CD4-positive, CD25-positive, alpha-beta regulatory T cell (primary cell): ENCODE results near the gene SLC40A1. TPM values are rescaled to one million over a fixed set of nuclear protein-coding genes. Genes with fewer than 3 reads are reported as not detected.
"Not testable (repeated sequence)": the region's sequence is repeated elsewhere in the genome, so short reads cannot be mapped to it uniquely, and the experiment has no call there.

ENCODE experiments used
- ATAC-seq, 2 donors: fragments of 150-1000 bp; cut with Tn5 transposase; one replicate each; pipeline ENCODE4 v1.10.0; 2021; ENCODE audit warnings: low read depth in 2 of 2, moderate number of reproducible peaks in 2 of 2, moderate library complexity in 1 of 2
- DNase-seq, 3 donors: peaks; one replicate each; pipeline versions ENCODE4 v3.0.0 to v3.0.0-alpha.2; 2012 to 2022; ENCODE audit warnings: mixed read lengths in 1 of 3
- H3K27ac ChIP-seq: one replicate; pipeline ENCODE4 v1.7.0; 2013; ENCODE audit warnings: mild to moderate bottlenecking, low read length; ENCODE audit not compliant: insufficient read depth, poor library complexity, severe bottlenecking
- H3K27me3 ChIP-seq: one replicate; pipeline ENCODE4 v1.7.0; 2013; ENCODE audit warnings: low read length; ENCODE audit not compliant: control insufficient read depth, insufficient read depth
- H3K36me3 ChIP-seq: one replicate; pipeline ENCODE4 v1.7.0; 2013; ENCODE audit warnings: mild to moderate bottlenecking, low read length, moderate library complexity; ENCODE audit not compliant: control insufficient read depth, insufficient read depth
- H3K4me1 ChIP-seq: 2 replicates; pipeline ENCODE4 v1.7.0; 2013; ENCODE audit warnings: mild to moderate bottlenecking, low read length; ENCODE audit not compliant: insufficient read depth, control insufficient read depth, poor library complexity, severe bottlenecking
- H3K4me3 ChIP-seq: one replicate; pipeline ENCODE4 v1.7.0; 2013; ENCODE audit warnings: low read depth, mild to moderate bottlenecking, low read length, moderate library complexity
- H3K9me3 ChIP-seq, 2 experiments: 1 replicate in 1 of 2; 2 replicates in 1 of 2; pipeline ENCODE4 v1.7.0; 2013; ENCODE audit warnings: low read length in 2 of 2, mild to moderate bottlenecking in 1 of 2, moderate library complexity in 1 of 2; ENCODE audit not compliant: control insufficient read depth in 2 of 2
- H3K27ac Mint-ChIP-seq, 3 donors: one replicate each; pipeline ENCODE4 v1.8.0; 2020 to 2022; ENCODE audit warnings: mild to moderate bottlenecking in 3 of 3, mixed read lengths in 3 of 3, moderate library complexity in 2 of 3
- H3K27me3 Mint-ChIP-seq: one replicate; pipeline ENCODE4 v1.8.0; 2022; ENCODE audit warnings: mild to moderate bottlenecking, mixed read lengths
- H3K36me3 Mint-ChIP-seq: one replicate; pipeline ENCODE4 v1.8.0; 2020; ENCODE audit warnings: mixed read lengths
- H3K4me1 Mint-ChIP-seq, 4 donors: one replicate each; pipeline ENCODE4 v1.8.0; 2020 to 2022; ENCODE audit warnings: mixed read lengths in 4 of 4, mild to moderate bottlenecking in 1 of 4
- H3K4me3 Mint-ChIP-seq, 4 donors: one replicate each; pipeline ENCODE4 v1.8.0; 2020 to 2022; ENCODE audit warnings: mild to moderate bottlenecking in 4 of 4, mixed read lengths in 4 of 4, moderate library complexity in 3 of 4
- H3K9me3 Mint-ChIP-seq, 7 donors: one replicate each; pipeline ENCODE4 v1.8.0; 2020 to 2022; ENCODE audit warnings: mixed read lengths in 7 of 7, mild to moderate bottlenecking in 3 of 7, moderate library complexity in 2 of 7
- polyA plus RNA-seq, 4 donors: library from polyadenylated mRNA; unstranded; fragments of 300-500 nt; fragmentation: Illumina TruSeq; gene quantifications; one replicate each; pipeline ENCODE4 v1.2.3, GENCODE V29; 2021
- total RNA-seq: library from RNA; stranded (reverse); gene quantifications from one replicate; pipeline ENCODE4 v1.2.3, GENCODE V29; 2022

Gene SLC40A1
- total and polyA plus RNA-seq, 5 donors from 2014 or later: 5.6 to 25.3 (median 13.0) TPM

DNA sequence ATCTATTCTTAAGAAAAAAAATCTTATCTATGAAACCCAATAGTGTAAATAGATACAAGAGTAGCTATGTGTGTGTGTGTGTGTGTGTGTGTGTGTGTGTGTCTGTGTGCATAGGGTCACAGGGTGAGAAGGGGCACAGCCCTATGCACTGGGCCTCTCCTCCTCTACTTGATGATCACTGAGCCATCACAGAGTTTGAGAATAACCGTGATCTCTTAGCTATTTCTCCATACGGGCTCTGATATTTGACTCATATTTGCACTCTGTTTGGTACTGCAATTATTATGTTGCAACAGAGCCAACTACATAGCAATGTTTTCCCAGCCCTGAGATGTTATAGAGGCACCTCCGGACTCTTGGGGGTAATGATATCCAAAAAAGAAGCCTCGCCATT, 28.8 kb upstream of the SLC40A1 start:
- H3K27ac ChIP-seq: no peak overlapping the region
- no peak overlapping the region for H3K4me3 ChIP-seq
- H3K9me3 Mint-ChIP-seq: no peaks in the 10 kb centered on the region
- H3K4me1 Mint-ChIP-seq: no peaks in the 10 kb centered on the region
- no peak overlapping the region for H3K27ac Mint-ChIP-seq
- peaks cover 5% of the 10 kb centered on the region for H3K27me3 Mint-ChIP-seq
- peaks cover 3% of the 10 kb centered on the region for H3K27me3 ChIP-seq
- H3K9me3 ChIP-seq: no peaks in the 10 kb centered on the region
- no peaks in the 10 kb centered on the region for H3K4me1 ChIP-seq
- H3K4me3 Mint-ChIP-seq: no peak overlapping the region
- DNase-seq: no peak
- H3K36me3 ChIP-seq: no peaks in the 10 kb centered on the region
- no peaks in the 10 kb centered on the region for H3K36me3 Mint-ChIP-seq
- no peak for ATAC-seq

DNA sequence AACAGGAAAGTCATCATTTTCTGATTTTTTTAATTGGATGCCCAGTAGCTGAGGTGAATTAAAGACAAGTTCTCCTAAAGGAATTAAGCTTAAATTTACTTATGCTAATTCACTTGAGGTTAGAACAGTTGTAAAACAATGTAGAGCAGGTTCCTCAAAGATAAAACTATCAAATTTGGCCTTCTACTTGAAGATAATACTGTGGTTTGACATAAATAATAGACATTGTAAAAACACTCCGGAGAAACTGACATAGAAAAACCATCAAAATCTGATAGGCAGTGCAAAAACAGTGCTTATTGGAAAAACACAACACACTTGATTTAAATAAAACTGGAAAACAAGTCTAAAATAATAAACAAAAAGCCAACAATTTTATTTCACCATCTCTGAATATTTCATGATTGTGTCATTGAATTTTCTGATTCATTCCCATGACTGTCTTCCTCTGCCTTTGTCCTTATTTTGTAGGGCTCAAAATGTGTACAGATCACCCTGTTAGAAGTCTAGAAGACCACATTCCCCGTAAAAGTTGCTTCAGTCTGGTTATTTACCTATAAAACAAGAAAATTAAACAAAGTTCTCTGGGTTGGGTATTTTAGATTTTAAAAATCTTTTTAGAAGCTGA, 28.3 kb upstream of the SLC40A1 start:
- H3K27me3 ChIP-seq: peaks cover 3% of the 10 kb centered on the region
- H3K36me3 ChIP-seq: no peaks in the 10 kb centered on the region
- no peak overlapping the region for H3K27ac ChIP-seq
- H3K27me3 Mint-ChIP-seq: peaks cover 5% of the 10 kb centered on the region
- H3K4me3 ChIP-seq: no peak overlapping the region
- H3K36me3 Mint-ChIP-seq: no peaks in the 10 kb centered on the region
- H3K9me3 ChIP-seq: no peaks in the 10 kb centered on the region
- no peak overlapping the region for H3K27ac Mint-ChIP-seq
- no peaks in the 10 kb centered on the region for H3K4me1 ChIP-seq
- ATAC-seq: no peak
- no peak overlapping the region for H3K4me3 Mint-ChIP-seq
- no peaks in the 10 kb centered on the region for H3K9me3 Mint-ChIP-seq
- DNase-seq: no peak
- no peaks in the 10 kb centered on the region for H3K4me1 Mint-ChIP-seq

- DNase-seq: no peak
- Histone ChIP-seq H3K9me3 (no peaks in the 10 kb centered on the region), H3K36me3 (no peaks in the 10 kb centered on the region), H3K4me1 (no peaks in the 10 kb centered on the region), H3K27ac (no peak overlapping the region), H3K4me3 (no peak overlapping the region), H3K27me3 (peaks cover 2% of the 10 kb centered on the region)
- Mint-ChIP-seq H3K9me3 (no peaks in the 10 kb centered on the region), H3K4me1 (no peaks in the 10 kb centered on the region), H3K4me3 (no peak overlapping the region), H3K27ac (no peak overlapping the region), H3K27me3 (peaks cover 5% of the 10 kb centered on the region), H3K36me3 (no peaks in the 10 kb centered on the region)
- ATAC-seq: no peak
Measured at GRCh38 chr2:189608170-189608569, 27.6 kb upstream of the SLC40A1 start.

DNA sequence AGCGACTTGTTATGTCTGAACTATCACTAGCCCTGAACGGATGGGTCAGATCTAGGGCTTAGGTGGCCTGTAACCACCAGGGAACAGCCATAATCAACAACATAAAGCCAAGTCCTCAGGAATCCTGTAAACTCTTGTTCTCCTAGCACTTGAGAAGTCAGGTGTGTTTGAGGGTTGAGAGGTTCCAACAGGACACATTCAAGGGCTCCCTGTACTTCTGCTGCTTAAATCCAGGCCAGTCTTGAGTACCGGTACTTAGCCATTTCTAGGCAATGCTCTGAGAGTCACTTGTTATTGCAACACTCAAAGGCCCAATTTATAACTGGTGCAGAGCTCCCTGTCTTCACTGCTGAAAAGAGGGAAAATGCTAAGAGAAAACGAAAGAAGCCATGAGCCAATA, 21.6 kb upstream of the SLC40A1 start:
- Mint-ChIP-seq H3K27ac (no peak overlapping the region), H3K4me1 (peaks cover 0 to 2% (median 0%) of the 10 kb centered on the region in 4 donors), H3K27me3 (no peaks in the 10 kb centered on the region), H3K36me3 (no peaks in the 10 kb centered on the region), H3K4me3 (no peak overlapping the region), H3K9me3 (peaks cover 0 to 3% (median 0%) of the 10 kb centered on the region in 7 donors)
- no peaks in the 10 kb centered on the region for H3K4me1 ChIP-seq
- H3K4me3 ChIP-seq: no peak overlapping the region
- DNase-seq (no peak), ATAC-seq (no peak)
- no peaks in the 10 kb centered on the region for H3K36me3 ChIP-seq
- H3K27ac ChIP-seq: no peak overlapping the region
- no peaks in the 10 kb centered on the region for H3K27me3 ChIP-seq
- H3K9me3 ChIP-seq: no peaks in the 10 kb centered on the region

GRCh38 chr2:189601652-189602051, 21.1 kb upstream of the SLC40A1 start:
- ATAC-seq, H3K9me3 Mint-ChIP-seq, H3K27ac ChIP-seq, H3K4me1 Mint-ChIP-seq, H3K4me3 ChIP-seq, H3K4me3 Mint-ChIP-seq, H3K4me1 ChIP-seq, H3K9me3 ChIP-seq, H3K27me3 ChIP-seq, H3K27ac Mint-ChIP-seq, H3K36me3 ChIP-seq, DNase-seq, H3K27me3 Mint-ChIP-seq, H3K36me3 Mint-ChIP-seq: not testable (repeated sequence)

- no peaks in the 10 kb centered on the region for H3K36me3 Mint-ChIP-seq
- ATAC-seq: peak in 1 of 2 donors; percentile 46
- DNase-seq: no peak
Measured at GRCh38 chr2:189601043-189601442, 20.5 kb upstream of the SLC40A1 start.

GRCh38 chr2:189599245-189599644, 18.7 kb upstream of the SLC40A1 start:
- H3K27me3 Mint-ChIP-seq: no peaks in the 10 kb centered on the region
- DNase-seq (no peak), ATAC-seq (no peak)
- Histone ChIP-seq H3K27ac (no peak overlapping the region), H3K36me3 (no peaks in the 10 kb centered on the region), H3K4me1 (no peaks in the 10 kb centered on the region), H3K27me3 (no peaks in the 10 kb centered on the region), H3K9me3 (no peaks in the 10 kb centered on the region), H3K4me3 (no peak overlapping the region)
- no peak overlapping the region for H3K4me3 Mint-ChIP-seq
- peaks cover 0 to 9% (median 2%) of the 10 kb centered on the region in 4 donors for H3K4me1 Mint-ChIP-seq
- no peak overlapping the region for H3K27ac Mint-ChIP-seq
- no peaks in the 10 kb centered on the region for H3K36me3 Mint-ChIP-seq
- peaks cover 0 to 3% (median 0%) of the 10 kb centered on the region in 7 donors for H3K9me3 Mint-ChIP-seq

More at GRCh38 chr2:189601043-189601442, 20.5 kb upstream of the SLC40A1 start:
- no peaks in the 10 kb centered on the region for H3K4me1 ChIP-seq
- Mint-ChIP-seq H3K4me1 (peaks cover 0 to 3% (median 0%) of the 10 kb centered on the region in 4 donors), H3K27ac (no peak overlapping the region), H3K4me3 (no peak overlapping the region), H3K27me3 (no peaks in the 10 kb centered on the region), H3K9me3 (peaks cover 0 to 3% (median 0%) of the 10 kb centered on the region in 7 donors)
- H3K36me3 ChIP-seq: no peaks in the 10 kb centered on the region
- no peak overlapping the region for H3K27ac ChIP-seq
- no peaks in the 10 kb centered on the region for H3K27me3 ChIP-seq
- no peaks in the 10 kb centered on the region for H3K9me3 ChIP-seq
- H3K4me3 ChIP-seq: no peak overlapping the region

GRCh38 chr2:189595417-189595816, 14.8 kb upstream of the SLC40A1 start:
- H3K9me3 Mint-ChIP-seq: peaks cover 0 to 2% (median 0%) of the 10 kb centered on the region in 7 donors
- H3K27me3 Mint-ChIP-seq: no peaks in the 10 kb centered on the region
- ATAC-seq (no peak), DNase-seq (peak in 1 of 3 donors; percentile 50)
- H3K27ac Mint-ChIP-seq: no peak overlapping the region
- Histone ChIP-seq H3K36me3 (no peaks in the 10 kb centered on the region), H3K4me1 (peaks cover 20% of the 10 kb centered on the region), H3K27me3 (no peaks in the 10 kb centered on the region), H3K4me3 (no peak overlapping the region), H3K27ac (no peak overlapping the region), H3K9me3 (no peaks in the 10 kb centered on the region)
- peaks cover 20 to 37% (median 26%) of the 10 kb centered on the region in 4 donors for H3K4me1 Mint-ChIP-seq
- H3K4me3 Mint-ChIP-seq: peak overlapping the region in 1 of 4 donors; percentile 47
- H3K36me3 Mint-ChIP-seq: no peaks in the 10 kb centered on the region
